ENCODE results near the gene NPPC. TPM values are rescaled to one million over a fixed set of nuclear protein-coding genes. Genes with fewer than 3 reads are reported as not detected.
"Not testable (repeated sequence)": the region's sequence is repeated elsewhere in the genome, so short reads cannot be mapped to it uniquely, and the experiment has no call there.

NPPC gene
- total RNA-seq, 4 donors from 2014 or later, result not detected

DNA sequence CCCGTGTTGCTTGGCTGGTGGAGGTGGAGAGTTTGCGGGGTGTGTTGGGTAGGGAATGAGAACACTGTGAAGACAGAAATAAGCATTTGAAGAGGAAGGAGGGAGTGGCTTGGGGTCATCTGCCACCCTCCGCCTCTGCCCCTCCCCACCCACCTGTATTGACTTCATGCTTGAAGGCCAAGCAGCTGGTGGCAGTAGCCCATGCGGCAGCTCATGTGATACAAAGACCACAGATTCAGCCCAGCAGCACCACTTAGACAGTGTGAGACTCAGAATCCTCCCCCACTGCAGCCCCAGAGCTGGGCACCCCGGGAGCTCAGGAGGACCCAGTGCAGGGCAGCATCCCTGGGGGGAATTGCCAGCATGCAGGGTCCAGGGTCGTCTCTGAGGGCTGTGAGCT is 15.4 kb downstream of the NPPC start:
- Histone ChIP-seq H3K36me3 (no peaks in the 10 kb centered on the region), H3K9me3 (no peaks in the 10 kb centered on the region), H3K4me3 (no peak overlapping the region), H3K27ac (no peak overlapping the region), H3K4me1 (no peaks in the 10 kb centered on the region), H3K27me3 (peaks cover 7% of the 10 kb centered on the region)
- WGBS, 2 donors (ENCODE audit: low coverage in 1 of 2), result 71% methylated on average over 1 of the region's 6 CpGs; no CpG with 5 or more reads in 1 of the 2 donors
- ATAC-seq, result no peak
- TF ChIP-seq POLR2A (IDR thresholded peaks at IDR 0.05), result no peak
- TF ChIP-seq, protein P1, sequence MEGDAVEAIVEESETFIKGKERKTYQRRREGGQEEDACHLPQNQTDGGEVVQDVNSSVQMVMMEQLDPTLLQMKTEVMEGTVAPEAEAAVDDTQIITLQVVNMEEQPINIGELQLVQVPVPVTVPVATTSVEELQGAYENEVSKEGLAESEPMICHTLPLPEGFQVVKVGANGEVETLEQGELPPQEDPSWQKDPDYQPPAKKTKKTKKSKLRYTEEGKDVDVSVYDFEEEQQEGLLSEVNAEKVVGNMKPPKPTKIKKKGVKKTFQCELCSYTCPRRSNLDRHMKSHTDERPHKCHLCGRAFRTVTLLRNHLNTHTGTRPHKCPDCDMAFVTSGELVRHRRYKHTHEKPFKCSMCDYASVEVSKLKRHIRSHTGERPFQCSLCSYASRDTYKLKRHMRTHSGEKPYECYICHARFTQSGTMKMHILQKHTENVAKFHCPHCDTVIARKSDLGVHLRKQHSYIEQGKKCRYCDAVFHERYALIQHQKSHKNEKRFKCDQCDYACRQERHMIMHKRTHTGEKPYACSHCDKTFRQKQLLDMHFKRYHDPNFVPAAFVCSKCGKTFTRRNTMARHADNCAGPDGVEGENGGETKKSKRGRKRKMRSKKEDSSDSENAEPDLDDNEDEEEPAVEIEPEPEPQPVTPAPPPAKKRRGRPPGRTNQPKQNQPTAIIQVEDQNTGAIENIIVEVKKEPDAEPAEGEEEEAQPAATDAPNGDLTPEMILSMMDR (IDR thresholded peaks at IDR 0.05), result no peak
- TF ChIP-seq POLR2AphosphoS5 (IDR thresholded peaks at IDR 0.05), result no peak
- no peak for TF ChIP-seq EP300 (IDR thresholded peaks at IDR 0.05)

DNA sequence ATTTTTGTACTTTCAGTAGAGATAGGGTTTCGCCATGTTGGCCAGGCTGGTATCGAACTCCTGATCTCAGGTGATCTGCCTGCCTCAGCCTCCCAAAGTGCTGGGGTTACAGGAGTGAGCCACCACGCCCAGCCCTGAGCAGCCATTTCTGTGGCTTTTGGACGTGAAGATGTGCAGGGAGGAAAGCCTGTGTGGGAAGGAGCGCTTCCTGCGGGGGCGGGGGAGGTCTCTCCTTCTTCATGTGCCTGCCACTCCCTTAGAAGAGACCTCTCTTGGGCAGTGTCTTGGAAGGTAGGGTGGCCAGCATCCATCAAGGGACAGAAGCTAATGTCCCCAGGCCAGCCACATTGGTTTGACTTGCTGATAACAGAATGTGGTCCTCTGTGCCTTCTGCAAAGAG is 16.0 kb downstream of the NPPC start:
- H3K27me3 ChIP-seq, H3K4me1 ChIP-seq, H3K9me3 ChIP-seq, H3K4me3 ChIP-seq, H3K27ac ChIP-seq, ATAC-seq, H3K36me3 ChIP-seq: not testable (repeated sequence)
- WGBS, 2 donors (ENCODE audit: low coverage in 1 of 2), result no CpG with 5 or more reads among the region's 7 CpGs

DNA sequence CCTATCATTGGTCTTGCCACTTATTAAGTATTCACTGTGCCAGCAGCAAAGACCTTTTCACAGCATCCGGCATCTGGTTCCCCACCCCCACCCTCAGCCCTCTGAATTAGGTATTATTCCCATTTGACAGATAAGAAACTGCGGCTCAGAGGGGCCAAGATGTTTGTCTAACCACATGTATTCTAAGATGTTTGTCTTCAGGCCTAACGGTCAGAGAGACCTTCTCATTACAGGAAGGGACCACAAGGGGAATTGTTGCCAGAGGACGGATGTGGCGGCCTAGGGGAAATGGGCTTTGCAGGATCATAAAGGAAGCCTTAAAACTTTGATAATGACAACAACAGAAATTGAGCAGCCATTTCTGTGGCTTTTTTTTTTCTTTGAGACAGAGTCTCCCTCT is 16.6 kb downstream of the NPPC start:
- no peak for TF ChIP-seq POLR2A (IDR thresholded peaks at IDR 0.05)
- TF ChIP-seq, protein P1 (IDR thresholded peaks at IDR 0.05), result no peak
- no peak for TF ChIP-seq EP300 (IDR thresholded peaks at IDR 0.05)
- no peak for TF ChIP-seq POLR2AphosphoS5 (IDR thresholded peaks at IDR 0.05)
- no peaks in the 10 kb centered on the region for H3K4me1 ChIP-seq
- peaks cover 7% of the 10 kb centered on the region for H3K27me3 ChIP-seq
- H3K27ac ChIP-seq, result no peak overlapping the region
- no peak overlapping the region for H3K4me3 ChIP-seq
- H3K9me3 ChIP-seq, result no peaks in the 10 kb centered on the region
- 43 to 92% methylated on average over 2 to 3 of the region's 5 CpGs for WGBS, 2 donors (ENCODE audit: low coverage in 1 of 2)
- H3K36me3 ChIP-seq, result no peaks in the 10 kb centered on the region
- ATAC-seq, result no peak

DNA sequence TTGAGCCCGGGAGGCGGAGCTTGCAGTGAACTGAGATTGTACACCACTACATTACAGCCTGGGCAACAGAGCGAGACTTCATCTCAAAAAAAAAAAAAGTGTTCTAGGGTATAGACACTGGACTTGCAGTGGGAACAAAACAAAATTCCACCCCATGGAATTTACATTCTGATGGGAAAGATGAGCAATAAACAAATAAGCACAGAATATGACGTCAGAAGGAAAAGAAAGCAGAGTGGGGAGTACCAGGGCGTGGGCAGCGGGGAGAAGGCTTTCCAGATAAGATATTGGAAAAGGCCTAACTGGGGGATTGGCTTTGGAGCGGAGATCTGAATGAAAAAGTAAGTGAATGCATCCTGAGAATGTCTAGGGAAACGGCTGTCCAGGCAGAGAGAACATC is 17.6 kb downstream of the NPPC start:
- H3K27ac ChIP-seq, result no peak overlapping the region
- H3K36me3 ChIP-seq, result no peaks in the 10 kb centered on the region
- H3K27me3 ChIP-seq, result peaks cover 2% of the 10 kb centered on the region
- no peak for ATAC-seq
- TF ChIP-seq, protein P1 (IDR thresholded peaks at IDR 0.05), result no peak
- TF ChIP-seq POLR2AphosphoS5 (IDR thresholded peaks at IDR 0.05) (no peak), POLR2A (IDR thresholded peaks at IDR 0.05) (no peak), EP300 (IDR thresholded peaks at IDR 0.05) (no peak)
- H3K9me3 ChIP-seq, result no peaks in the 10 kb centered on the region
- H3K4me3 ChIP-seq, result no peak overlapping the region
- H3K4me1 ChIP-seq, result no peaks in the 10 kb centered on the region
- 84 to 88% methylated on average over 5 to 6 of the region's 8 CpGs for WGBS, 2 donors (ENCODE audit: low coverage in 1 of 2)

DNA sequence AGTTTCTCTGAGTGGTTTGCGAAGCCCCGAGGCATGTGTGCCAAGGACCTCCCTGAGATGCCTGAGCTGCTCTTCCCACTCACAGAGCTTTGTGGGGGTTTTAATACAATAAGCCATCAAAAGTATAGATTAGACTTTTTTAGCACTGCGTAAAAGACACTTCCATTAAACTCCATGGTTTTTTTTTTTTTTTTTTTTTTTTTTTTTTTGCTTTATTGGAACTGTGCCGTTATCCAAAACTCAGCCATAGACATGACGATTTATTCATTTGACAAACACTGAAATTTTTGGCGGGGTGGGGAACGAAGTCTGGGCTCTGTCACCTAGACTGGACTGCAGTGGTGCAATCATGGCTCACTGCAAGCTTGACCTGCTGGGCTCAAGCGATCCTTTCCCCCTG is 18.4 kb downstream of the NPPC start:
- TF ChIP-seq EP300 (IDR thresholded peaks at IDR 0.05) (no peak), POLR2AphosphoS5 (IDR thresholded peaks at IDR 0.05) (no peak), POLR2A (IDR thresholded peaks at IDR 0.05) (no peak)
- TF ChIP-seq, protein P1 (IDR thresholded peaks at IDR 0.05), result no peak
- H3K27ac ChIP-seq, result no peak overlapping the region
- 86 to 97% methylated on average over 5 to 8 of the region's 8 CpGs for whole genome bisulfite sequencing, 2 donors (ENCODE audit: low coverage in 1 of 2)
- ATAC-seq, result no peak
- H3K36me3 ChIP-seq, result no peaks in the 10 kb centered on the region
- H3K4me3 ChIP-seq, result no peak overlapping the region
- no peaks in the 10 kb centered on the region for H3K9me3 ChIP-seq
- H3K27me3 ChIP-seq, result no peaks in the 10 kb centered on the region
- no peaks in the 10 kb centered on the region for H3K4me1 ChIP-seq
